Measurements from ENCODE around the gene KLF16.

Gene KLF16

DNA sequence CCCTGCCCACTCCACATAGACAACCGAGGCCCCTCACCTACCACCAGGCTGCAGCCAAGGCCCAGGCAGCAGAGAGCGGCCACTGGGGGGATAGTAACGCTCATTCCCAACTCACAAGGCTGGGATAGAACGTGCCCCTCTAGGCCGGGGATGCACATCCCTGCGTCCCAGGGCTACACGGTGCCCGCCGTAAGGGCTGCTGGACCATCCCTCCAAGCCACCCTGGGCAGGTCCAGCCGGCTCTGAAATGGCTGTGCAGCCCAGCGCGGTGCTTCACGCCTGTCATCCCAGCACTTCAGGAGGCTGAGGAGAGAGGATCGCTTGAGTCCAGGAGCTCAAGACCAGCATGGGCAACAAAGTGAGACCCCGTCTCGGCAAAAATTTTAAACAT lies 18.3 kb downstream of the KLF16 start:
- DNase-seq (ENCODE audit: extremely low read depth, low read depth), result no peak
- H3K4me3 ChIP-seq (replicated peaks; ENCODE audit: low read depth, low read length), result no peak overlapping the region
- TF ChIP-seq, protein P1, sequence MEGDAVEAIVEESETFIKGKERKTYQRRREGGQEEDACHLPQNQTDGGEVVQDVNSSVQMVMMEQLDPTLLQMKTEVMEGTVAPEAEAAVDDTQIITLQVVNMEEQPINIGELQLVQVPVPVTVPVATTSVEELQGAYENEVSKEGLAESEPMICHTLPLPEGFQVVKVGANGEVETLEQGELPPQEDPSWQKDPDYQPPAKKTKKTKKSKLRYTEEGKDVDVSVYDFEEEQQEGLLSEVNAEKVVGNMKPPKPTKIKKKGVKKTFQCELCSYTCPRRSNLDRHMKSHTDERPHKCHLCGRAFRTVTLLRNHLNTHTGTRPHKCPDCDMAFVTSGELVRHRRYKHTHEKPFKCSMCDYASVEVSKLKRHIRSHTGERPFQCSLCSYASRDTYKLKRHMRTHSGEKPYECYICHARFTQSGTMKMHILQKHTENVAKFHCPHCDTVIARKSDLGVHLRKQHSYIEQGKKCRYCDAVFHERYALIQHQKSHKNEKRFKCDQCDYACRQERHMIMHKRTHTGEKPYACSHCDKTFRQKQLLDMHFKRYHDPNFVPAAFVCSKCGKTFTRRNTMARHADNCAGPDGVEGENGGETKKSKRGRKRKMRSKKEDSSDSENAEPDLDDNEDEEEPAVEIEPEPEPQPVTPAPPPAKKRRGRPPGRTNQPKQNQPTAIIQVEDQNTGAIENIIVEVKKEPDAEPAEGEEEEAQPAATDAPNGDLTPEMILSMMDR (IDR thresholded peaks at IDR 0.05; ENCODE audit: low read depth, low read length, missing control alignments), result no peak

DNA sequence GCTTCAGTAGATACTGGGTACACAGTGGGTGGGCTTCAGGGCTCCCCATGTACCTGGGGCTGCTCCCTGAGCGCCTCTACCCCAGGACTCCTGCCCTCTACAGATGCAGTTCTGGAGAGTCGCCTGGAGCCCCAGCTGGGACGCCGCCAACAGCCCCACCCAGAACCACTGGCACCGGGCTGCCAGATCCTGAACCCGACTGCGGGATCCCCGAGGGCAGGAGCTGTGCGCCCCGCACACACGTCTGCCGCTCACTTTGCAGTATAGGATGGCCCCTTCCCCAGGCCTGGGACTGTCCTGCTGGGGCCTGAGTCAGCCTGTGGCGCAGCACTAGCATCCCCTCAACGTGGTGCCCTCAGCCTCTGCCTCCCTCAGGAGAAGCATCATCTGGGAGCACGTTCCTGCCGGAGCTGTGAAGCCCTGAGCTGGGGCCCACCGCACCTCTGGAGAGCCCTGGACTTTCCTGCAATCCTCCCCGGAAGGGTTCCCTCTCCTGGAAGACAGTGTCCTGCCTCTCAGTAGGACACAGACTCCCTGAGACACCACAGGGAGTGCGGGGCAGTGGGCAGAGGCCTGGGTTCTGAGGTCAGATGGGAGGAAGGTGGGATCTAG lies 18.8 kb downstream of the KLF16 start:
- no peak for DNase-seq (ENCODE audit: extremely low read depth, low read depth)
- TF ChIP-seq, protein P1 (IDR thresholded peaks at IDR 0.05; ENCODE audit: low read depth, low read length, missing control alignments), result no peak
- no peak overlapping the region for H3K4me3 ChIP-seq (replicated peaks; ENCODE audit: low read depth, low read length)

DNA sequence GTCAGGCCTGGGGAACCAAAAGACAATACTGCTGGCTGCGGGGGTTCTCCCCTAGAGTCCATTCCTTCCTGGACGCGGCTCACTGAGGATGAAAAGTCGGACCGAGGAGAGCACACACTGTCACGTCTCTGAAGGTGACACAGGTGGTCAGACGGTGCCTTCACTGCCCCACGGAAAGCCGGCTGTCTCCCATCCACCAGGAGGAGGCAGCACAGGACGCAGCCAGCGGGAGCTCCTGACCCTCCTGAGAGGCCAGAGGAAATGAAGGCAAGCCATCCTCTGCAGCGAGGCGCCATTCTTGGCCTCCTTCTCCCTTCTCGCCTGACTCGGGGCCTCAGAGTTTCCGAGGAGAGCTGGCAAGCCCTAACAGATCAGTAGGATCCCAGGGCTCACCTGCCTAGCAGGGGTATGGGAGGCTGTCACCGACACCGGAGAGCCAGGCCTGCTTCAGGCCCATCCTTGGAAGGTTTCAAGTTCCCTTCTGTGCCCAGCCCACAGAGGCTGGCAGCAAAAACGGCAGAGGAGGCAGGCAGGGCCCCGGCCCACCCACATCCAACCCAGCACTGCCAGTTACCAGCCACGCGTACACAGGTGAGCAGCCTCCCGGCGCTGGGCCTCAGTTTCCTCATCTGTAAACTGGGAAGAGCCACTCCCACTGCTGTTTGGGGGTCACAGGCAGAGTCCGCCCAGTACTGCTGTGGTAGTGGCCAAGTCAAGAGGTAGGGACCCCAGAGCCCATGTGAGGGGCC lies 19.6 kb downstream of the KLF16 start:
- DNase-seq (ENCODE audit: extremely low read depth, low read depth), result no peak
- no peak overlapping the region for H3K4me3 ChIP-seq (replicated peaks; ENCODE audit: low read depth, low read length)
- TF ChIP-seq, protein P1 (IDR thresholded peaks at IDR 0.05; ENCODE audit: low read depth, low read length, missing control alignments), result no peak

DNA sequence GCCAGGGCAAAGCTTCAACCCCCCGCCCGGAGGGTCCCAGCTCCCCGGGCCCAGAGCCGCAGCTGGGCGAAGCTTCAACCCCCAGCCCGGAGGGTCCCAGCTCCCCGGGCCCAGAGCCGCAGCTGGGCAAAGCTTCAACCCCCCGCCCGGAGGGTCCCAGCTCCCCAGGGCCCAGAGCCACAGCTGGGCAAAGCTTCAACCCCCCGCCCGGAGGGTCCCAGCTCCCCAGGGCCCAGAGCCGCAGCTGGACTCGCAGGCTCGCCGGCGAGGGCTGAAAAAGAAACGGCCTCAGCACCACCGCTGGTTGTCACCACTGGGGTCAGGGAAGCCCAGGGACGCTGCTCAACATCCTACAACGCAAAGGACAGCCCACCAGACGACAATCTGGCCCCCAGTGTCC lies 20.3 kb downstream of the KLF16 start:
- DNase-seq (ENCODE audit: extremely low read depth, low read depth), result no peak
- H3K4me3 ChIP-seq (replicated peaks; ENCODE audit: low read depth, low read length), result no peak overlapping the region
- TF ChIP-seq, protein P1 (IDR thresholded peaks at IDR 0.05; ENCODE audit: low read depth, low read length, missing control alignments), result no peak

DNA sequence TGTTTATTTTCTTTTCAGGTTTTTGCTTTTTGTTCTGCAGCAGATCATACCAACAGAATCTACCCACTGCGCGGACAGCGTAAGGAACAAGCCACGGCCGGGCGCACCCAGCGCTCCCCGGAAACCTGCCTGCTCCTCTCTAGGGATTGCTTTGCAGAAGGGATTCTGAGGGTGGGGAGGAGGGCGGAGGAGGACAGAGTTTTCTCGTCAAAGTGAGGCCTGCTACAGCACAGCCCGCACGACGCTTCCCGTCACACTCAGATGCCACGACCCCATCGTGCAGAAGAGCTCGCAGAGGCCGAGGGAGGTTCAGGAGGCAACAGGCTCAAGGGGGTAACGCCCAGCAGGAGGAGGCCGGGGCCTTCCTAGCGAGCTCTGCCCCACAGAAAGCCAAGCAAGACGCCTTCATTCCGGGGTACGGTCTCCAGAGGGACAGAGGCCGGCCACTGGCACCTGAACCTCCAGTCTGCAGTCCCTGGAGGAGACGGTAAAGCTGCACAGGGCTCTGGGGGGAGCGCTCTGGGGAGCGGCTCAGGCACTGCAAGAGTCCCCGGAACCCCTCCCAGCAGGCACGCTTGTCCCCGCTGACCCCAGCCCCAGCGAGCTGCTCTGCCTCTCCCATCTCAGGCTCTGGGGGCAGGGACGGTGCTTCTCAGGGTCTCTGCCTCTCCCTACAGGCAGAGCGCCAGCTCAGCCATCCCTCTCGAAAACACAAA lies 22.0 kb downstream of the KLF16 start:
- TF ChIP-seq, protein P1 (IDR thresholded peaks at IDR 0.05; ENCODE audit: low read depth, low read length, missing control alignments), result no peak
- DNase-seq (ENCODE audit: extremely low read depth, low read depth), result no peak
- no peak overlapping the region for H3K4me3 ChIP-seq (replicated peaks; ENCODE audit: low read depth, low read length)

GRCh38 chr19:1840541-1841115 lies 22.8 kb downstream of the KLF16 start:
- no peak for DNase-seq (ENCODE audit: extremely low read depth, low read depth)
- no peak overlapping the region for H3K4me3 ChIP-seq (replicated peaks; ENCODE audit: low read depth, low read length)

More at GRCh38 chr19:1840541-1841115, 22.8 kb downstream of the KLF16 start:
- TF ChIP-seq, protein P1 (IDR thresholded peaks at IDR 0.05; ENCODE audit: low read depth, low read length, missing control alignments), result no peak
